Posterior vena cava (tissue), 2 donors: Measurements from ENCODE around the gene DUSP5. TPM values are rescaled to one million over a fixed set of nuclear protein-coding genes. Genes with fewer than 3 reads are reported as not detected.
"Not testable (repeated sequence)": the region's sequence is repeated elsewhere in the genome, so short reads cannot be mapped to it uniquely, and the experiment has no call there.

Experiments
- DNase-seq: peaks from one replicate; pipeline ENCODE4 v3.0.0-alpha.2; 2020; ENCODE audit warnings: low spot score
- intact Hi-C, 2 donors: fragments of 100-400 bp; cut with DNase I; formaldehyde crosslinking; loops; one replicate each; pipeline versions ENCODE4 v1.14.1 to v1.14.2; 2022 to 2023
- total RNA-seq, 2 donors: library from RNA; stranded (reverse); fragmentation: NEBNext Ultra II Directional; extraction: Animal tissue kit (Norgen Biotek cat#: 25700); gene quantifications; one replicate each; pipeline ENCODE4 v1.2.1, GENCODE V29; 2021
- donor health status: DM: yes; HTN: yes; CAD: no.
- donor health status: DM: yes; HTN: yes; CAD: no.

Gene DUSP5
- total RNA-seq, 2 donors from 2014 or later: 8.5 to 23.2 TPM

- DNase-seq: no peak
- intact Hi-C loops: no loop called here
These were observed 11.9 kb downstream of the DUSP5 start for GRCh38 chr10:110509560-110509959.

- no peak for DNase-seq
- intact Hi-C loops: no loop called here
These were observed 12.4 kb downstream of the DUSP5 start for GRCh38 chr10:110510086-110510485.

GRCh38 chr10:110510730-110511129 lies 13.0 kb downstream of the DUSP5 start:
- intact Hi-C loops: no loop called here
- DNase-seq: no peak

GRCh38 chr10:110511734-110512449 lies 14.2 kb downstream of the DUSP5 start:
- DNase-seq: no peak
- intact Hi-C loops: no loop called here

GRCh38 chr10:110512461-110513187 lies 14.9 kb downstream of the DUSP5 start:
- no peak for DNase-seq
- intact Hi-C loops: no loop called here

GRCh38 chr10:110513949-110514348 lies 16.2 kb downstream of the DUSP5 start:
- DNase-seq: no peak
- intact Hi-C loops: no loop called here

GRCh38 chr10:110514848-110515247 lies 17.1 kb downstream of the DUSP5 start:
- intact Hi-C loops: loop anchor here in 1 of 2 donors (5.0 kb wide), 1 partner anchor 608 kb away; no protein-coding TSS in a partner anchor
- no peak for DNase-seq

- DNase-seq: no peak
- intact Hi-C loops: loop anchor here in 1 of 2 donors (5.0 kb wide), 1 partner anchor 610 kb away; no protein-coding TSS in a partner anchor
These were observed 19.2 kb downstream of the DUSP5 start for GRCh38 chr10:110516815-110517492.

- intact Hi-C loops: no loop called here
- DNase-seq: no peak
These were observed 24.8 kb downstream of the DUSP5 start for GRCh38 chr10:110522365-110522988.

GRCh38 chr10:110523736-110524135 lies 26.0 kb downstream of the DUSP5 start:
- intact Hi-C loops: no loop called here
- no peak for DNase-seq

GRCh38 chr10:110524179-110524858 lies 26.6 kb downstream of the DUSP5 start:
- intact Hi-C loops: no loop called here
- DNase-seq: no peak

GRCh38 chr10:110524859-110525232 lies 27.1 kb downstream of the DUSP5 start:
- intact Hi-C loops: no loop called here
- DNase-seq: no peak

GRCh38 chr10:110525349-110526260 lies 27.9 kb downstream of the DUSP5 start:
- DNase-seq: no peak
- intact Hi-C loops: no loop called here

- intact Hi-C loops: no loop called here
- no peak for DNase-seq
These were observed 30.0 kb downstream of the DUSP5 start for GRCh38 chr10:110527731-110528171.

- intact Hi-C loops: no loop called here
- no peak for DNase-seq
These were observed 30.7 kb downstream of the DUSP5 start for GRCh38 chr10:110528224-110528996.

GRCh38 chr10:110528997-110529524 lies 31.4 kb downstream of the DUSP5 start:
- intact Hi-C loops, DNase-seq: not testable (repeated sequence)

GRCh38 chr10:110529596-110530011 lies 31.9 kb downstream of the DUSP5 start:
- DNase-seq: no peak
- intact Hi-C loops: loop anchor here in 1 of 2 donors (10.0 kb wide), 1 partner anchor 175 kb away; no protein-coding TSS in a partner anchor
